ENCODE measurements around the gene SIK3. TPM values are rescaled to one million over a fixed set of nuclear protein-coding genes. Genes with fewer than 3 reads are reported as not detected.
"Not testable (repeated sequence)": the region's sequence is repeated elsewhere in the genome, so short reads cannot be mapped to it uniquely, and the experiment has no call there.

Gene SIK3
- total RNA-seq, 1 donor from 2014 or later, result 16.7 TPM

DNA sequence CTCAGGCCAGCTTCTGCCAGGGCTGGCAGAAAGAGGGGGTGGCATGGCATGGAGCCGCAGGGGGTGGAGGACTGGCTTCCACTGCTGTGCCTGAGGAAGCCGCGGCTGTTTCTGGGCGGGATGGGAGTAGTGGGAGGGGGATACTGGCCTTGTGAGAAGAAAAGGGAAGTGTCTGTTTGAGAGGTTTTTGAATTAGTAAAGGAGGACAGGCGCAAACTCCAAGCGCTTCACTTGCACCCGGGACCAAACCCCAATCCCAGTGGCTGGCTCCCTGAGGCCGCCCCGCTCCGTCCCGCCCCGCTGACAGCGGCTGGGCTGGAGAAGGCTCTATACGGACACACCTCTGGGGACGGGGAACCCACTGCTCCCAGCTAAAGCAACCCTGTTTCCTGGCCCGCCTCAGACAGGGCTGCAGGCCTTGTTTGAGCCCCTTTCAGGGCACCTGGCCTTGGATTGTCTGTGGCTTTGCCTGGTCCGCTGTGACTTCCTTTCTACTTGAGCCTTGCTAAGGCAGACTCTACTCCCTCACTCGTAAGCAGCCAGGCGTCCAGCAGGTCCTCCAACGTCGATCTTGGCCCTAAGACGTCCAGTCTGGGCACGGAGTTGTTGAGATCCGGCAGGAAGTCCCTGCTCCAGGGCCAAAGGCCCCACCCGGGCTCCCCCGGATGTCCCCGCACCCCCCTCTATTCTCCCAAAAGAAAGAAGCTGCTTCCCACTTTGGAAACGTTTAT, 263.0 kb downstream of the SIK3 start:
- no peak for DNase-seq

DNA sequence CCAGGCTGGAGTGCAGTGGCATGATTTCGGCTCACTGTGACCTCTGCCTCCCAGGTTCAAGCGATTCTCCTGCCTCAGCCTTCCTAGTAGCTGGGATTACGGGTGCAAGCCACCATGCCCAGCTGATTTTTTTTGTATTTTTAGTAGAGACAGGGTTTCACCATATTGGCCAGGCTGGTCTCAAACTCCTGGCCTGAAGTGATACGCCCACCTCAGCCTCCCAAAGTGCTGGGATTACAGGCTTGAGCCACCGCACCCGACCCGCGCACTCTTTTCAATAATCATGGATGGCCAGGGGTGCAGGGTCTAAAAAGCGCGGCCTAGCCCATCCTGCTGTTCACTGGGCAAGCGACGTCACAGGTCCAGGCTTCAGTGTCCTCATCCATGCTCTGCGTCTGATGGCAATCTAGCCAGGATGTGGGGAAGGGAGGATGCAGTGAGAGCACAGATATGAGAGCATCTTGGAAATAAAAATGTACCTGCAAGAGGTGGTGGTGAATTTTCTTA, 263.6 kb downstream of the SIK3 start:
- DNase-seq, result not testable (repeated sequence)

DNA sequence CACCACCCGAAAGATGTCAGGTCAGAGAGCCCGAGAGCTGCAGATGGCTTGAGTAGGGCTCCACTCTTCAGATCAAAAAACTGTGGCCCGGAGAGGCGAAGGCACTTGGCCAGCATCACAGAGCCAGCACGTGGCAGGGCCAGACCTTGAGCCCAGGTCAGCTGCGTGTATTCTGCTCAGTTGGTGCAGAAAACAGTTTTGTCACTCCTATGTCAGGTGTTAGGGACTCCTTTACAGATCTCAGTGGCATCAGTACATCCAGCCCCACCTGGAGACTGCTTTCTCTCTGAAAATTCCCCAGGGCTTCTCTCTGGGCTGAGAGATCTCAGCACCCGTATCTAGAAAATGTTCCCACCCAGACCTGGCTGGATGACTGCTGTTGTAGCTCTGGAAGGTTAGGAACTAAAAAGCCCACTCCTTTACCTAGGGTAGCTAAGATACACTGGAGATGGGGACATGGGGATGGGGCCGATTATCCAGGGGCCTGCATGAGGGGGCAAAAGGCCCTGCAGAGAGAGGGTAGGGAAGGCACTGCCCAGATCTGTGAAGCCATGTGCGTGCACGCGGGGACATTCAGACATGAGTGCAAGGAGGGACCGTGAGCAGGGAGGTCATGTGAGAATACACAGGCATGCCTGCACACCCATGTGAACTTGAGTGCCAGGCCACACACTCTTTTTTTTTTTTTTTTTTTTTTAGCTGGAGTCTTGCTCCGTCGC, 264.3 kb downstream of the SIK3 start:
- DNase-seq, result no peak

DNA sequence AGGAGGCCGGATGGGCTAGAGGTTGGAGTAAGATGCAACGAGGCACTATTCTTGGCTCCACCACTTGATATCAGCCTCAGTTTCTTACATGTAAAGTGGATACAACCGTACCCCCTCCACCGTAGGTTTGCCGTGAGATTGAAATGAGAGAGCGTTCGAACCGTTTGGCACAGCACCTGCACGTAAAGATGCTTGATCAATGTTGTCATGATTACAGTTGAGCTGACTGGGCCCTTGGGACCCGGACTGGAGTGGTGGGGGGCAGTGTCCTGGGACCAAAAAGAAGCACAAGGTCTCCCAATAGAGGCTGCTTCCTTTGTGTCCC, 264.8 kb downstream of the SIK3 start:
- DNase-seq, result no peak

DNA sequence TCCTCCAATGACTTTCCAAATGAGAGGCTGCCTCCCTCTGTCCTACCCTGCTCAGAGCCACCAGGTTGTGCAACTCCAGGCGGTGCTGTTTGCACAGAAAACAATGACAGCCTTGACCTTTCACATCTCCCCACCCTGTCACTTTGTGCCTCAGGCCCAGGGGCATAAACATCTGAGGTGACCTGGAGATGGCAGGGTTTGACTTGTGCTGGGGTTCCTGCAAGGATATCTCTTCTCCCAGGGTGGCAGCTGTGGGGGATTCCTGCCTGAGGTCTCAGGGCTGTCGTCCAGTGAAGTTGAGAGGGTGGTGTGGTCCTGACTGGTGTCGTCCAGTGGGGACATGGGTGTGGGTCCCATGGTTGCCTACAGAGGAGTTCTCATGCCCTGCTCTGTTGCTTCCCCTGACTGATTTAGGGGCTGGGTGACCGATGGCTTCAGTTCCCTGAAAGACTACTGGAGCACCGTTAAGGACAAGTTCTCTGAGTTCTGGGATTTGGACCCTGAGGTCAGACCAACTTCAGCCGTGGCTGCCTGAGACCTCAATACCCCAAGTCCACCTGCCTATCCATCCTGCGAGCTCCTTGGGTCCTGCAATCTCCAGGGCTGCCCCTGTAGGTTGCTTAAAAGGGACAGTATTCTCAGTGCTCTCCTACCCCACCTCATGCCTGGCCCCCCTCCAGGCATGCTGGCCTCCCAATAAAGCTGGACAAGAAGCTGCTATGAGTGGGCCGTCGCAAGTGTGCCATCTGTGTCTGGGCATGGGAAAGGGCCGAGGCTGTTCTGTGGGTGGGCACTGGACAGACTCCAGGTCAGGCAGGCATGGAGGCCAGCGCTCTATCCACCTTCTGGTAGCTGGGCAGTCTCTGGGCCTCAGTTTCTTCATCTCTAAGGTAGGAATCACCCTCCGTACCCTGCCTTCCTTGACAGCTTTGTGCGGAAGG, 265.6 kb downstream of the SIK3 start:
- no peak for DNase-seq

DNA sequence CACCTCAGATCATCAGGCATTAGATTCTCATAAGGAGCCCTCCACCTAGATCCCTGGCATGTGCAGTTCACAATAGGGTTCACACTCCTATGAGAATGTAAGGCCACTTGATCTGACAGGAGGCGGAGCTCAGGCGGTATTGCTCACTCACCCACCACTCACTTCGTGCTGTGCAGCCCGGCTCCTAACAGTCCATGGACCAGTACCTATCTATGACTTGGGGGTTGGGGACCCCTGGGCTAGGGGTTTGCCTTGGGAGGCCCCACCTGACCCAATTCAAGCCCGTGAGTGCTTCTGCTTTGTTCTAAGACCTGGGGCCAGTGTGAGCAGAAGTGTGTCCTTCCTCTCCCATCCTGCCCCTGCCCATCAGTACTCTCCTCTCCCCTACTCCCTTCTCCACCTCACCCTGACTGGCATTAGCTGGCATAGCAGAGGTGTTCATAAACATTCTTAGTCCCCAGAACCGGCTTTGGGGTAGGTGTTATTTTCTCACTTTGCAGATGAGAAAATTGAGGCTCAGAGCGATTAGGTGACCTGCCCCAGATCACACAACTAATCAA, 266.4 kb downstream of the SIK3 start:
- no peak for DNase-seq

DNA sequence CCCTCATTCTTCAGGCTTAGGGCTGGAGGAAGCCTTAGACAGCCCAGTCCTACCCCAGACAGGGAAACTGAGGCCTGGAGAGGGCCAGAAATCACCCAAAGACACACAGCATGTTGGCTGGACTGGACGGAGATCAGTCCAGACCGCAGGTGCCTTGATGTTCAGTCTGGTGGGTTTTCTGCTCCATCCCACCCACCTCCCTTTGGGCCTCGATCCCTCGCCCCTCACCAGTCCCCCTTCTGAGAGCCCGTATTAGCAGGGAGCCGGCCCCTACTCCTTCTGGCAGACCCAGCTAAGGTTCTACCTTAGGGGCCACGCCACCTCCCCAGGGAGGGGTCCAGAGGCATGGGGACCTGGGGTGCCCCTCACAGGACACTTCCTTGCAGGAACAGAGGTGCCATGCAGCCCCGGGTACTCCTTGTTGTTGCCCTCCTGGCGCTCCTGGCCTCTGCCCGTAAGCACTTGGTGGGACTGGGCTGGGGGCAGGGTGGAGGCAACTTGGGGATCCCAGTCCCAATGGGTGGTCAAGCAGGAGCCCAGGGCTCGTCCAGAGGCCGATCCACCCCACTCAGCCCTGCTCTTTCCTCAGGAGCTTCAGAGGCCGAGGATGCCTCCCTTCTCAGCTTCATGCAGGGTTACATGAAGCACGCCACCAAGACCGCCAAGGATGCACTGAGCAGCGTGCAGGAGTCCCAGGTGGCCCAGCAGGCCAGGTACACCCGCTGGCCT, 267.9 kb downstream of the SIK3 start:
- no peak for DNase-seq

DNA sequence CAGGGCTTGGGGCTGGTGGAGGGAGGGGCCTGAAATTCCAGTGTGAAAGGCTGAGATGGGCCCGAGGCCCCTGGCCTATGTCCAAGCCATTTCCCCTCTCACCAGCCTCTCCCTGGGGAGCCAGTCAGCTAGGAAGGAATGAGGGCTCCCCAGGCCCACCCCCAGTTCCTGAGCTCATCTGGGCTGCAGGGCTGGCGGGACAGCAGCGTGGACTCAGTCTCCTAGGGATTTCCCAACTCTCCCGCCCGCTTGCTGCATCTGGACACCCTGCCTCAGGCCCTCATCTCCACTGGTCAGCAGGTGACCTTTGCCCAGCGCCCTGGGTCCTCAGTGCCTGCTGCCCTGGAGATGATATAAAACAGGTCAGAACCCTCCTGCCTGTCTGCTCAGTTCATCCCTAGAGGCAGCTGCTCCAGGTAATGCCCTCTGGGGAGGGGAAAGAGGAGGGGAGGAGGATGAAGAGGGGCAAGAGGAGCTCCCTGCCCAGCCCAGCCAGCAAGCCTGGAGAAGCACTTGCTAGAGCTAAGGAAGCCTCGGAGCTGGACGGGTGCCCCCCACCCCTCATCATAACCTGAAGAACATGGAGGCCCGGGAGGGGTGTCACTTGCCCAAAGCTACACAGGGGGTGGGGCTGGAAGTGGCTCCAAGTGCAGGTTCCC, 268.6 kb downstream of the SIK3 start, which contains the start of gene APOC3:
APOC3 (plus strand) TSS at position 383 of the 659 bp plus-strand sequence. CDS start 676 bp downstream, outside the sequence.
- DNase-seq, result no peak

DNA sequence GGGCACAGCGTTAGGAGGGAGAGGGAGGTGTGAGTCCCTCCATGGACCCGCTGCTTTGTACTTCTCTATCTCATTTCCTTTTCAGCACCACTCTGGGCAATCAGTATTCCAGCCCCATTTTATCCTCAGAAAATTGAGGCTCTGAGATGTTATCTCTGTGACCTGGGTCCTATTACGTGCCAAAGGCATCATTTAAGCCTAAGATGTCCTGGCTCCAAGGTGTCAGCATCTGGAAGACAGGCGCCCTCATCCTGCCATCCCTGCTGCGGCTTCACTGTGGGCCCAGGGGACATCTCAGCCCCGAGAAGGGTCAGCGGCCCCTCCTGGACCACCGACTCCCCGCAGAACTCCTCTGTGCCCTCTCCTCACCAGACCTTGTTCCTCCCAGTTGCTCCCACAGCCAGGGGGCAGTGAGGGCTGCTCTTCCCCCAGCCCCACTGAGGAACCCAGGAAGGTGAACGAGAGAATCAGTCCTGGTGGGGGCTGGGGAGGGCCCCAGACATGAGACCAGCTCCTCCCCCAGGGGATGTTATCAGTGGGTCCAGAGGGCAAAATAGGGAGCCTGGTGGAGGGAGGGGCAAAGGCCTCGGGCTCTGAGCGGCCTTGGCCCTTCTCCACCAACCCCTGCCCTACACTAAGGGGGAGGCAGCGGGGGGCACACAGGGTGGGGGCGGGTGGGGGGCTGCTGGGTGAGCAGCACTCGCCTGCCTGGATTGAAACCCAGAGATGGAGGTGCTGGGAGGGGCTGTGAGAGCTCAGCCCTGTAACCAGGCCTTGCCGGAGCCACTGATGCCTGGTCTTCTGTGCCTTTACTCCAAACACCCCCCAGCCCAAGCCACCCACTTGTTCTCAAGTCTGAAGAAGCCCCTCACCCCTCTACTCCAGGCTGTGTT, 269.4 kb downstream of the SIK3 start:
- no peak for DNase-seq

DNA sequence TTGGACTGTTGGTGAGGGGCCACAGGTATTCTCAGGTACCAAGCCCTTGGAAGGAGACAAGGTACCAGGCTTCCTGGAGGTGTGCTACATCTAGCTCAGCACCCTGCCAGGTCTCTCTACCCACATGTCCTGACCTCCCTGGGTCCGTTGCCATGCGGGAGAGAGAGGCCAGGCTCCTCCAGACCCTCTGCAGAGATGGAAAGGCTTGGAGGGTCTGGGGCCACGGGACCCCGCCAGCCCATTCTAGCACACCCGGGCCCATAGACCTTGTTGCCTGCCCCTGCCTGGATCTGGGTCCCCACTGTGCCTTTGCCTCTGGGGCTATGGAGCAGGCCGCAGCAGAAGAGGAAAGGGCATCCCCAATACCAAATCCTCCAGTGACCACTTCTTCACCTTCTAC, 270.8 kb downstream of the SIK3 start:
- no peak for DNase-seq

DNA sequence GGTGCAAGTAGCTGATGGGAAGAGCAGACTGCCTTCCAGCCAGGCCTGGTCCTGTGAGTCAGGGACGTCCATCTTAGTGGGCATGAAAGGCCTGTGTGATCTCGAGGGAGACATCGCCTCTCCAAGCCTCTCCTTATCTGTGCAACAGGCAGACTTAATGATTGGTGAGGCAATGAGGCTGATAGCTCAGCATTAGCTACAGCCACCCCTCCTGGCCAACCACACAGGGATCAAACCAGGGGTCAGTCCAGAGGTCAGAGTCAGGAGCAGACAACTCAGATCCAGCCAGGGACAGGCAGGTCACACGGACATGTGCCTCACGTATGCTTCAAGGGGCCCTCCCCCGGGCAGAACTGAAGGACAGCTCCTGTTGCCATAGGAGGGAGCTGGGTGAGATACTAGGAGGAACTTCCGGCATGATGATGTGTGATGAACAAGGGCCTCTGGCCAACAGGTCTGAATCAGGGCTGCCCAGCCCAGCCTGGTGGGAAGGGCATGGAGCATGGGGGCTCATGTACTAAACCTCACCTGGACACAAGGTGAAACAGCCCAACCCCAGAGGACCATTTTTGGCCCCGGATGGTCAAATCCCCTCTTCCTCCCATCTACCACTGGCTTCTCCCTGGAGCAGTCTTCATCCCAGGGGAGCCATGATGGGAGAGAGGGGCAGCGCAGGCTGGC, 271.3 kb downstream of the SIK3 start:
- DNase-seq, result no peak

DNA sequence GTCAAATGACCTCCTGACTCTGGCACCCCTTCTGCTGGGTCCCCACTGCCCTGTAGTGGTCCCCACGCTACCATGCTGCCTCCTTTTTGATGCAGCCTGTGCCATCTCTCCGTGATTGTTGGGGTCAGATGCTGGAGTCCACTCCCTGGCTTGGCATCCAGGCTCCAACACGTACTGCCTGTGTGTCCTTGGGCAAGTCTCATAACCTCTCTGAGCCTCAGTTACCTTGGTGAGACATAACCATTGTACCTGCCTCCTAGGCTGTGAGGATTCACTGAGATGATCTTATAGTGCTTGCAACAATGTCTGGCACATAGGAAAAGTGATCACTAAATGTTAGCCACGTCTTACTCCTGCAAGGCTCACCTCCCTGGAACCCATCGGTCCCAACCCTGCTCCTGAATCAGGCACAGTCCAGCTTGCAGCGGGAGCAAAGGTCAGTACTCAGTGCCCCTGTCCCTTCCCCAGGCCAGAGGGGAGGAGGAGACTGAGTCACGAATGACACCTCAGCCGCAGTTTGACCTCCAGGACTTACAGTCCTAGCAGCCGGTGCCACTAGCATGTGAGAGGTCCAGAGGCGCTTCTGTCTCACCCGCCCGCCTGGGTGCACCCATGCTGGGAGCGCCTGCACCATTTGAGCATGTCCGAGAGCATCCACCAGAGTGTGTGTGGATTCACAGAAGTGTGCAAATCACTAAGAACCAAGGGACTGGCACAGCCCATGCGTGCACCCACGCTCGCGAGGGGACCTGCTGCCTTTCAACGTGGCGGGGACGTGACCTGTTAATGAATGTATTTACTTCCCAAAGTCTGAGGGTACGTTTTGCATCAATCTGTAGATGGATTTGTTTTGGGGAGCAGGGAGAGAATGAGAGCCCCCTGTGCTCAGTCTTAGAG, 272.1 kb downstream of the SIK3 start:
- DNase-seq, result no peak

DNA sequence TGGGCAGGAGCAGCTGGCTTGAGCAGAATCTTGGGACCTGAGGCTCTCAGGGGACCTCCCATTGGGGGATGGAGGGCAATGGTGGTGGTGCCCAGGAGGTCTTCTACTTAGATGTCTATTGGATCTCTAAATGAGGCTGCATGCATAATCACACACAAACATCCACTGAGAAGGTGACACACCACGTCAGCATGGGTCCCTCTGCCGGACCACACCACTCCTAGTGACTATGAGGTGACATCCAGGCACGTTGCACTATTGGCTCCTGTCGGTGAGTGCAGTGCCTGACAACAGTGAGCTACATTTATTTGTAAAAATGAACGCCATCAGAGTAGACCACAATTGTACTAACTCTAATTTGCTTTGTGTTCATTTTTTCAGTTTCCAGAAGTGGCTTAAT, 272.8 kb downstream of the SIK3 start:
- no peak for DNase-seq

DNA sequence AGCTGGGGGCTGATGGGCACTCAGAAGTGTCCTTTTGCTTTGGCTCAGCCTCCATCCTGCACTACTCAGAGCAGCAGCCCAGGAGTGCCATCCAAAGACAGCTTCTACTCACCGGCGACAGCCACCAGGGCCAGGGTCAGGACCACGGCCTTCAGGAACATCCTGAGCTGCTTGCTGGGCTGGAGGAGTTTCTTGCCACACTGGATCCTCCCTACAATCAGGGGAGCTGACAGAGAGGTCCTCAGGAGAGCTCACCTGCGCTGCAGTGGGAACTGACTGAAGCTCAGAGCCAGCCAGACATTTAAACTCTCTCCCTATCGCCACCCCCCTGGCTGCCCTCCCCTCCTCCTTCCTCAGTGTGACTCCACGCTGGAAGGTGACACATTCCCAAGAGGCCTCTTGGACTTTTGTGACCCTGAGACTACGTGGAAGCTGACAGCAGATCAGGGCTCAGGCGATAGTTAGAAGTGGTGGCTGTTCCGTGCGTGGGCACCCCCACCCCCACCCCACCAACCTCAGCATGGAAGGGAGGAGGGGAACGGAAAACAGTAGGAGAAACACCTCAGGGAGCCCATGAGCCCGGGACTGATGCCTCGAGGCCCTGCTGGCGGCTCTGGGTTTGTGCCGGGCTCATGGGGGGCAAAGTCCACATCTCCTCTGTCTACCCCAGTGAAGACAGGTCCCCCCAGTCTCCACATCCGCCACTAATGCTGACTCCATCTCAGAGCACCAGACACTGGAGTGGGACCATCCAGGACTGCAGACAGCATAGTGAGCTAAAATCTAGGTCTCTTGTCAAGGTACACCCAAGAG, 275.0 kb downstream of the SIK3 start, which contains the start of gene APOA4:
APOA4 (minus strand) TSS at position 274 of the 813 bp plus-strand sequence; CDS start at position 161, 113 bp downstream.
- no peak for DNase-seq

DNA sequence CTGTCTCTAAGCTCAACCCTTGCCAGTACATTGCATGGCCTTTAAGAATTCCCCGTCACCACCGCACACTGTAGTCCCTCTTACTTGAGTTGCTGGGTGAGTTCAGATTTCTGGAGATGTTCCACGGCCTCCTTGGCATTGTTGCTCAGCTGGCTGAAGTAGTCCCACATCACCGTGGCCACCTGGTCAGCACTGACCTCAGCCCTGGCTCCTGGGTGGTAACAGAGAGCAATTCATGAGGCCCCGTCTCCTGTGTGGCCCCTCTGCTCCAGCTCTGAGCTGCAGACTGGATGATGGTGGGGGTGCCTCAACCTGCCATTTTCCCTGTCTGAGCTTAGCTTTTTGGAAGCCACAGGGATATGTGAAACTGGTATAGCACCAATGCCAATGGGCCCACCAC, 275.7 kb downstream of the SIK3 start:
- DNase-seq, result no peak

DNA sequence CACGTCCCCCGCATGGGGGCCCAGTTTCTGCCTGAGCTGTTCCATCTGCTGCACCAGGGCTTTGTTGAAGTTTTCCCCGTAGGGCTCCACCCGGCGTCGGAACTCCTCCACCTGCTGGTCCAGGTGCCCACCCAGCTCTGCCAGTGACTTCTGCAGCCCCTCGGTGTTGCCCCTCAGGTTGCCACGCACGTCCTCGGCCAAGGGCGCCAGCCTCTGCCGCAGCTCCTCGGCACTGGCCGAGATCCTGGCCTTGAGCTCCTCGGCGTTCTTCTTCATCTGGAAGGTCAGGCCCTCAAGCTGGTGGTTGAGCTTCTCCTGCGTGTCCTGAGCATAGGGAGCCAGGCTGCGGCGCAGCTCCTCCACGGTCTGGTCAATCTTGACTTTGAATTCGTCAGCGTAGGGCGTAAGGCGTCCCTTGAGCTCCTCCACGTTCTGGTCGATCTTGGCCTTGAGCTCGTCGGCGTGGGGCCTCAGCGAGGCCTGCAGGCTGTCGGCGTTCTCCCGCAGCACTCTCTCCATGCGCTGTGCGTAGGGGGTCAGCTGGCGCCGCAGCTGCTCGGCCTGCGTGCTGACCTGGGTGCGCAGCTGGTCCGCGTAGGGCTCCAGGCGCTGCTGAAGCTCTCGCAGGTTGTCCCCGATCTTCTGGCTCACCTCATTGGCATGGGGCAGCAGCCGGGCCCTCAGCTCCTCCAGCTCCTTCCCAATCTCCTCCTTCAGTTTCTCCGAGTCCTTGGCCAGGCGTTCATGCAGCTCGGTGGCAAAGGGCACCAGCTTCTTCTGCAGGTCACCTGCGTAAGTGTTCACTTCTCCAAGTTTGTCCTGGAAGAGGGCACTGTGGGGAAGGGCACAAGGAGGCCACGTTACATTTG, 276.9 kb downstream of the SIK3 start:
- no peak for DNase-seq

DNA sequence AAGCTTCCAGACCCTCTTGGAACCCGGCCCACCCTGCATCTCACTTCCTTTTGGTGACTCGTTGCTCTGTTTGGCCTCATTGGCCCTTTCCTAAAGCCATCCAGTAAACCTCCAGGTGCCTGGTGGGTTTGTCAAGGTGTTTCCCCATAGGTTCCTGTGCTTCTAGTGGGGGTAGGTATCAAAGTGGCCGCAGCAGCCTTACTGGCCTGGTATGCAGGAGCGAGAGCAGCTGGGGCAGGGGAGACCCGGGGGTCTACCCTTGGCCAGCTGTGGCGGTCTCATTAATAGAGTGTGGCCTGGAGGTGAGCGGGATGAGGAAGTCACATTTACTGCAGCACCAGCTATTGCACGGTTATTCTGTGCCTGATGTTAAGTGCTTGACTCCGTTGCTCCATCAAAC, 279.2 kb downstream of the SIK3 start:
- no peak for DNase-seq

Measured in dermis blood vessel endothelial cell (primary cell).